ENCODE results near the gene SEMA4A.
"Not testable (repeated sequence)": the region's sequence is repeated elsewhere in the genome, so short reads cannot be mapped to it uniquely, and the experiment has no call there.

SEMA4A gene

DNA sequence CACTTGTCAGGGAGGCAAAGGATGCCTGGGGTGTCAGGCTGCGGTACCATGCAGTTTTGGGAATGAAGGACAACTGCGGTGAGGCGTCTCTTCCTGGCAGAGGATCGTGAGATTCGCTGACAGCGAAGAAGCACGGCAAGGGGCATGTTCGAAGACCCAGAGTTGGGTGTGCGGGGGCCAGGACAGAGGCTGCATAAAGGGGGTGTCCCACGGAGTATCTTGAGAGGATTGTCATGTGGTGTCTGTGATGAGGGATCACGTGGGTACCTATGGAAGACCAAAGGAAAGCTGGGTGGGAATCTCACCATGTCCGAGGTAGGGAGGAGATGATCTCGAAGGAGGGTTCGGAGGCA lies 40.9 kb downstream of the SEMA4A start:
- peak; percentile 52 for DNase-seq (ENCODE audit: low read depth)

DNA sequence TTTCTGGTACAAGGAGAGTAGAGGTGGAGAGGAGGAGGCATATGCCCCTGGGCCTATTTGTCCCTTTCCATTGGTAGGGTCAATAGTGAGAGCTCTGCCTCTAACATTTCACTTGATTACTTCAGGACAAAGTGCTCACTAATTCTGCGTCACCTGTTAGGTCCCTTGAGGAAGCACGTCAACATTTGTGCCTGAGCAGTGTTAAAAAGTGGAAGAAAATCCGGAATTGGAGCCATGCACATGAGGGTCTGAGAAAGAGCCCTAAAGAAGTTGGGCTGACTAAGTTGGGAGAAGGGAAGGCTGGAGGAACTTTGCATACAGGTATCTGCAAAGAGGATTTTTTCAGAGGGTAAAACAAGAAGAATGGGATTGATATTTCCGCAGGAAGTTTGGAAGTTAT lies 42.5 kb downstream of the SEMA4A start:
- no peak for DNase-seq (ENCODE audit: low read depth)

DNA sequence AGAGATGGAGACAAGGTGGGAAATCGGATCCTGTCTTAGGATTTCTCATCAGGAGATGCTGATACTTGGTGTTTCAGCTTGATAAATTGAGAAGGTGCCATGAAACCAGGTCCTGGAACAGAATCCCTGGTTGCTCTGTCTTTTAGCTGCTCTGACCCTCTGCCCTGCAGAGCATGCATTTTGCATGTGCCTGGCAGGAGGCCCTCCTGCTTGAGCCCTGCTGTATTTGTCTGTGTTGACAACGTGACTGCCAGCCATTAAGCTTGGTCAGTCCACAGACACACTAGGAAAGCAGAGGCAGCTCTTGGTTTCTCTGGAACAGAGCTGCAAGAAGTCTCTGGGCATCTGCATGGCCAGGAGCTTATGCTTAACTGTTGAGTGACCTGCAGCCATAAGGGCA lies 43.1 kb downstream of the SEMA4A start:
- DNase-seq (ENCODE audit: low read depth), result no peak

DNA sequence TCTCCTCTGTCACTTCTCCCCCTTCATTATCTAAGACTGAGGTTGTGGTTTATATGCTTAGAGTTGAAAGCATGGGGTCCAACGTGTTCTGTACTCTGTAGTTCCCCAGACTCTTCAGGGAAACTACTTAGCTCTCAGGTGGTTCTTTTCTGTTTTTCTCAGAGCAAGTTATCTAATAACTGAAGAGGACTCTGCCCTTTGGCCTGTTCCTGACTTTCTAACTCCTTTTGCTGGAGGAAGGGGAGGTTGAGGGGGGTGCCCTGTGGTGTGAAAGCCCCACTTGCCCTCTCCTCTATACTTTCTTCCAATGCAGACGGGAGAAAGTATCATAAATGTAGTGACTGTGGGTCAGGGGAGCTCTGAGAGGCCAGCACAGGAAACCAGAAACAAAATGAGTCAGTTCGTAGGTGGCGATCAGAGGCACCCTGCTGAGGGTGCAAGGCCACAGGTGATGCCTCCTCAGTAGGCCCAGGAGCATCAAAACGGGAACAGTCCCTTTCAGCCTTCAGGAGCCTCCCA lies 45.5 kb downstream of the SEMA4A start:
- no peak for DNase-seq (ENCODE audit: low read depth)

DNA sequence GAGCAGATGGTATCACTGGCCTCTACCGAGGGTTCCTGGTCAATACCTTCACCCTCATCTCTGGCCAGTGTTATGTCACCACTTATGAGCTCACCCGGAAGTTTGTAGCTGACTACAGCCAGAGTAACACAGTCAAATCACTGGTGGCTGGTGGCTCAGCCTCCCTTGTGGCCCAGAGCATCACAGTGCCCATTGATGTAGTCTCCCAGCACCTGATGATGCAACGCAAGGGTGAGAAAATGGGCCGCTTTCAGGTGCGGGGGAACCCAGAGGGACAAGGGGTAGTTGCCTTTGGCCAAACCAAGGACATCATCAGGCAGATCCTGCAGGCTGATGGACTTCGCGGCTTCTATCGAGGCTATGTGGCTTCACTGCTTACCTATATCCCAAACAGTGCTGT lies 46.7 kb downstream of the SEMA4A start:
- no peak for DNase-seq (ENCODE audit: low read depth)

DNA sequence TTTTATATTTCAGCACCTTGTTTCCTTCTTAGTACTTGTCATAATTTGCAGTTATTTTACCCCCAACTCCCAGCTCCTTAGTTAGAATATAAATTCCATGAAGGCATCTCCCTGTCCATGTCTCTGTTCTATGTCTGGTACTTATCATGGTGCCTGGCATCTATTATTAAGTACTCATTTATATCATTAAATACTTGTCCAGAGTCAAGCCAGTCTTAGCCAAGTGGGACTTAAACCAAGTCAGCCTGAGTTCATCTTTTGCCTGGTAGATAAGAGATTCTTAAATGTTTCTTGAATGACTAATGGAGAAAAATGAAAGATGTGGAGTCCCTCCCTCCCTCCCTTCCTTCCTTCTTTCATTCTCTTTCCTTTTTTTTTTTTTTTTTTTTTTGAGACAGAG lies 49.9 kb downstream of the SEMA4A start:
- DNase-seq (ENCODE audit: low read depth), result peak; percentile 72

DNA sequence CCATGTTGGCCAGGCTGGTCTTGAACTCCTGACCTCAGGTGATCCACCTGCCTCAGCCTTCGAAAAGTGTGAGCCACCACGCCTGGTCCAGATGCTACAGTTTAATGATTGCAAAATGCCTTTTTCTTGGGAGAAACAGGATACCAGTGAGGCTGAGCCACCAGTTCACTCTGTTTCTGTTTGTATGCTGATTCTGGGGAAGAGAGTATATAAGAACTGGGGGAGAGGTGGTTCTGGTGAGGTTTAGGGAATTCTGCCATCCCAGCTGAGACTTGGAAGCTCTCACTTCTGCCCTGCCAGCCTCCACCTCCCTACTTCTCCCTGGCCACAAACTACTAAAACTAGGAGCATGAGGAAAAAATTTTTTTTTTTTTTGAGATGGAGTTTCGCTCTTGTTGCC lies 51.3 kb downstream of the SEMA4A start:
- DNase-seq (ENCODE audit: low read depth), result no peak

DNA sequence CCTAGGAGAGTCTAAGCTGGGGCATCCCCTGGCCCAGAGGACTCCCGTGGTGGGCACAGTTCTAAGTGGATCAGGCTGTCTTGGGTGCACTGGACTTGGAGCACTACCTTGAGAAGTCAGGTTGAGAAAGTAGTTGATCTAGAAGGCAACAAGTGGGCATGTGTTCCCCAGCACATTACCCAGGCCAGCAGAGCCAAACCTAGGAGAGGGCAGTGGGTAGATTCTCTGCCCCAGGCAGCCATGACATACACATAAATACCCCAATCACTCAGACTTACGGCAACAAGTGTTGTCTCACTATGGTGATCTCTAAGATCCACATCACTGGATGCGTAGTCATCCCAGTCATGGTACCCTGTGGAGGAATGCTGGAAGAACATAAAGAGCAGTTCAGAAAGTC lies 57.9 kb downstream of the SEMA4A start:
- DNase-seq (ENCODE audit: low read depth), result peak; percentile 29

DNA sequence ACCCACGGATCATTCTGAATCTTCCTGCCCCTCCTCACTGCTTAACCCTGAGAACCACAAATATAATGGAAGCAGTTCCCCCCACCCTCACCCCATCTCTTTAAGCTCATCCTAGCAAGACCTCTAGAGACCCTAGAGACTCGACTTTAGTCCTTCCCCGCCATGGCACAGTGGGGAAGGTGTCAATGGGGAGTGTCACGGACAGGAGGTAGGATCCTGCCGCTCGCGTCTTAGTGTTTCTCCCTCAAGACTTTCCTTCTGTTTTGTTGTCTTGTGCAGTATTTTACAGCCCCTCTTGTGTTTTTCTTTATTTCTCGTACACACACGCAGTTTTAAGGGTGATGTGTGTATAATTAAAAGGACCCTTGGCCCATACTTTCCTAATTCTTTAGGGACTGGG lies 58.7 kb downstream of the SEMA4A start:
- DNase-seq (ENCODE audit: low read depth), result no peak

DNA sequence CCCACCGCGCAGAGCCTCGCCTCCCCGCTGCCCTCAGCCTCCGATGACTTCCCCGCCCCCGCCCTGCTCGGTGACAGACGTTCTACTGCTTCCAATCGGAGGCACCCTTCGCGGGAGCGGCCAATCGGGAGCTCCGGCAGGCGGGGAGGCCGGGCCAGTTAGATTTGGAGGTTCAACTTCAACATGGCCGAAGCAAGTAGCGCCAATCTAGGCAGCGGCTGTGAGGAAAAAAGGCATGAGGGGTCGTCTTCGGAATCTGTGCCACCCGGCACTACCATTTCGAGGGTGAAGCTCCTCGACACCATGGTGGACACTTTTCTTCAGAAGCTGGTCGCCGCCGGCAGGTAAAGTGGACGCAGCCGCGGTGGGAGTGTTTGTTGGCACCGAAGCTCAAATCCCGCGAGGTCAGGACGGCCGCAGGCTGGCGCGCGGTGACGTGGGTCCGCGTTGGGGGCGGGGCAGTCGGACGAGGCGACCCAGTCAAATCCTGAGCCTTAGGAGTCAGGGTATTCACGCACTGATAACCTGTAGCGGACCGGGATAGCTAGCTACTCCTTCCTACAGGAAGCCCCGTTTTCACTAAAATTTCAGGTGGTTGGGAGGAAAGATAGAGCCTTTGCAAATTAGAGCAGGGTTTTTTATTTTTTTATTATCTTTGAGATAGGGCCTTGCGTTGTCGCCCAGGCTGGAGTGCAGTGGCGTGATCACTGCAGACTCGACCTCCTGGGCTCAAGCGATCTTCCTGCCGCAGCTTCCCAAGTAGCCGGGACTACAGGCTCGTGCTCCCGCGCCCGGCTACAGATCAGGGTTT lies 59.7 kb downstream of the SEMA4A start, which contains the start of gene PMF1:
TSS of gene PMF1 (plus strand) at position 175 of the 811 bp plus-strand sequence. CDS start at position 184, 9 bp downstream.
- DNase-seq (ENCODE audit: low read depth), result peak; percentile 98

DNA sequence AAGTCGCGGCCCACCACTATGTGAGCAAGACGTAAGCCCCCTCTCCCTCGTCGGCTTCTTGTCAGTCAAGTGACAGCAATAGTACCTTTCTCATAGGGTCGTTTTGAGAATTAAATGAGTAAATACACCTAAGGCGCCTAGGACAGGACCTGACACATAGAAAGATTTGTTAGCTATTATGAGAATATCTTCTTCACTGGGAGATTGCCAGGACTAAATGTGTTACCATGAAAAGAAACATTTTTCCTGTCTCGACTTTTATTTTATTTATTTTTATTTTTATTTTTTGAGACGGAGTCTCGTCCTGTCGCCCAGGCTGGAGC lies 60.2 kb downstream of the SEMA4A start:
- no peak for DNase-seq (ENCODE audit: low read depth)

DNA sequence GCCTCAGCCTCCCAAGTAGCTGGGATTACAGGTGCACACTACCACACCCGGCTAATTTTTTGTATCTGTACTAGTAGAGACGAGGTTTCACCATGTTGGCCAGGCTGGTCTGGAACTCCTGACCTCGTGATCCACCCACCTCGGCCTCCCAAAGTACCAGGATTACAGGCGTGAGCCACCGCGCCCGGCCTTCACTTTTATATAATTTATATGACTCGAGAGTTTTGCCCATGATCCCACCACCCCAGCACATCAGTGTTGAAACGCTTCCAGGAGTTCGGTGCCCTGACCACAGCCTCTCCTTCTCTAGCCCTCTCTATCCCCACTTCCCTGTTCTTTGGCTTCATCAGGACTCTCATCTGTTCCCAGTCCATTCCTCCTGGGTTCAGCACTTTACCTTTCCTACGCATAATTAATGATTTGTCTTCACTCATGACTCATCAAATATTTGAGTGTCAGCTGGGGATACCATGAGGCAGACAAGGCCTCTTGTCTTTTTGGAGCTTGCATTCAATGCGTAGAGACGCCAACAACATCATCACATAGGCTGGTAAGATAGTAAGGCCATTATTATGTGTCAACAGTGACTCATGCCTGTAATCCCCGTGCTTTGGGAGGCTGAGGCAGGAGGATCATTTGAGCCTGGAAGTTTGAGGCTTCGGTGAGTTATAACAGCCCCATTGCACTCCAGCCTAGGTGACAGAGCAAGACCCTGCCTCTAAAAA lies 60.8 kb downstream of the SEMA4A start:
- DNase-seq (ENCODE audit: low read depth), result peak; percentile 77

DNA sequence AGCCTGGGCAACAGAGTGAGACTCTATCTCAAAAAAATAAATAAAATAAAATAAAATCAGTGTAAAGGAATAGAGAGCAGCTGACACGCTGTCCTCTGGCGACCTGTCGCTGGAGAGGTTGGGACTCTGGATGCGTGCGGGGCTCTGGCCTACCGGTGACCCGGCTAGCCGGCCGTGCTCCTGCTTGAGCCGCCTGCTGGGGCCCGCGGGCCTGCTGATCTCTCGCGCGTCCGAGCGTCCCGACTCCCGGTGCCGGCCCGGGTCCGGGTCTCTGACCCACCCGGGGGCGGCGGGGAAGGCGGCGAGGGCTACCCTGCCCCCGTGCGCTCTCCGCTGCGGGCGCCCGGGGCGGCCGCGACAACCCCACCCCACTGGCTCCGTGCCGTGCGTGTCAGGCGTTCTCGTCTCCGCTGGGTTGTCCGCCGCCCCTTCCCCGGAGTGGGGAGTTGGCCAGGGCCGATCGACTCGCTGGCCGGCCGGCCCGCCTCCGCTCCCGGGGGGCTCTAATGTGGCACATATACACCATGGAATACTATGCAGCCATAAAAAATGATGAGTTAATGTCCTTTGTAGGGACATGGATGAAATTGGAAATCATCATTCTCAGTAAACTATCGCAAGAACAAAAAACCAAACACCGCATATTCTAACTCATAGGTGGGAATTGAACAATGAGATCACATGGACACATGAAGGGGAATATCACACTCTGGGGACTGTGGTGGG lies 63.1 kb downstream of the SEMA4A start:
- DNase-seq (ENCODE audit: low read depth), result not testable (repeated sequence)

DNA sequence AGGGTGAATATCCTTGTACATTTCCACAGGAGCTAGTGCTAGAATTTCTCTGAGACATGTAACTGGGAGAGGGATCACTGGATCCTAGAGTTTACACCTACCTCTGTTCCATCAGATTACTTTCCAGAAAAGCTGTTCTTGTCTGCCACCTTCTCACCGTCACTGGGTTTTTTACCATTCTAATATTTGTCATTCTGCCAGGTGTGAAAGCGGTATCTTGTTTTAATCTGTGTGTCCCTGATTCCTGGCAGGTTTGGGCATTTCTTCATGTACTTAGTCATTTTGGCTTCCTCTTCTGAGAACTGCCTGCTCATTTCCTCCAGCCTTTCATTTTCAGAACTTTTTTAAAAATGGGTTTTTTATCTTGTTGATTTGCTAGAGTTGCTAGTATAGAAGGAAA lies 64.5 kb downstream of the SEMA4A start:
- peak; percentile 46 for DNase-seq (ENCODE audit: low read depth)

DNA sequence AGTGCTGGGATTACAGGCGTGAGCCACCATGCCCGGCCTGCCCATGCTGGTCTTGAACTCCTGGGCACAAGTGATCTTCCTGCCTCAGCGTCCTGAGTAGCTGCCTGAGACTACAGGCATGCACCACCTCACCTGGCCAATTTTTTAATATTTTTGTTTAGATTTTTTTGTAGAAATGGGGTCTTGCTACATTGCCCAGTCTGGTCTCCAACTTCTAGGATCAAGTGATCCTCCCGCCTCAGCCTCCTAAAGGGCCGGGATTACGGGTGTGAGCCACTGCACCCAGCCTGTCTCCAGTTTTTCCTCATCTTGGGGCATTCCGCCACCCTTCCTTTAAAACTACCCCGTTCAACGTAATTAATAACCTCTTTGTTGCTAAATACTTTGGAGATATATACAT lies 66.8 kb downstream of the SEMA4A start:
- DNase-seq (ENCODE audit: low read depth), result no peak

DNA sequence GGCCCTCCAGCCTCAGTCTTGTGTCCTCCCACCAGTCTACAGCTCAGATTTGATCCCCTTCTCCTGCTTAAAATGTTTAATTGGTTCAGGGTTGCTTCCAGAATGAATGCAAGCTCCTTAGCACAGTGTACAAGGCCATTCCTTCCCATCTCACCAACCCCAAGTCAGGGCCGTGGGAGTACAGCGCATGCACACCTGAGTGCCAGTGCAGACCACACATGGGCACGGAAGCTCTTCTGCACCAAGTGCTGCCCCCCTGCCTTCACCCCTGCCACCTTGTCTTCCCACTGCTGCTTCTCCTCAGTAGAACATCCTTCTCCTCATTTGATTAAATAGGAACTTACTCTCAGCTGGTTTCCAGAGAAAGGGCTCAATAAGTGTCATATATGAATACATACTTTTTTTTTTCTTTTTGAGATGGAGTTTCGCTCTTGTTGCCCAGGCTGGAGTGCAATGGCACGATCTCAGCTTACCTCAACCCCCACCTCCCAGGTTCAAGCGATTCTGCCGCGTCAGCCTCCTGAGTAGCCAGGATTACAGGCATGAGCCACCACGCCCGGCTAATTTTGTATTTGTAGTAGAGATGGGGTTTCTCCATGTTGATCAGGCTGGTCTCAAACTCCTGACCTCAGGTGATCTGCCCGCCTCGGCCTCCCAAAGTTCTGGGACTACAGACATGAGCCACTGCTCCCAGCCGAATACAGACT lies 68.8 kb downstream of the SEMA4A start:
- no peak for DNase-seq (ENCODE audit: low read depth)

DNA sequence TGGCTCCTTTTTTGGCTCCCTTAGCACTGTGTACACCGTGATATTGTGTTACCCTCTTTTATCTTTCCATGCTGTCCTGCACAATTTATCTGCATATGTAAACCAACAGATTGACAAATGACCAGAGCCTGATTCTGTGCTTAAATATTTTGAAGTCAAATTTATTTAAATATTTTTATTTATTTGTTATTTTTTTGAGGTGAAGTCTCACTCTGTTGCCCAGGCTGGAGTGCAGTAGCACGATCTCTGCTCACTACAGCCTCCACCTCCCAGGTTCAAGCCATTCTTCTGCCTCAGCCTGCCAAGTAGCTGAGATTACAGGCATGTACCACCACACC lies 72.3 kb downstream of the SEMA4A start:
- no peak for DNase-seq (ENCODE audit: low read depth)

DNA sequence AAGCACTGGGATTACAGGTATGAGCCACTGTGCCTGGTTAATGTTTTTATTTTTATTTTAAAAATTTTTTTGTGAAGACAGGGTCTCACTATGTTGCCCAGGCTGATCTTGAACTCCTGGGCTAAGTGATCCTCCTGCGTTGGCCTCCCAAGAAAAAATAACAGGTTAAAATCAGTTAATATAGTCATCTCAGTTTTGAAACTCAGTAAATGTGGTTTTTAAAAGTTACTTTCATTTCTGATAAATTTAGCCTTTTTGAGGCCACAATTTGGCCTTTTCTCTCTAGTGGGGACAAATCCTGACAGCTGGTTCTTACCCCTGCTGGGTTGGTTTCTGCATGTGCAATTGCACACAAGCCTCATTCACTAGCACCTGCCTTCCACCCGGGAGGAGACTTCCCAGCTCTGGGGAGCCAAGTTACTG lies 72.7 kb downstream of the SEMA4A start:
- no peak for DNase-seq (ENCODE audit: low read depth)

DNA sequence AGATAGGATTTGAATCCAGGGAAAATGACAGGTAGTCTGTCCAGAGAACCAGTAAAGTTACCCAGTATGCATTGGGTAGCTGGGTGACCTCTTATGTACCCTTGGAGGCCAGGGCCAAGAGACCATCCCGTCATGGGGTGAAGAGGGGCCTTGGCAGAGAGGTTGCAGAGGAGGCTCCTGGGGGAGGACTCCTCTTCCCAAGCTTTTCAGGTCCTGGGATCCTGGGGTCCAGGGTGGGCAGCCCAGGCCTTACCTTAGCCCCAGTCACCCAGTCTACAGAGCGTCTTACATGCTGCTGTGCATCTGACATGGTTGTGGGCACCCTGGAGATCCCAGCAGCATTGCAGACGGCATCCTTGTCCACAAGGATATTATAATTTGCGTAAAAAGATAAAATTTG lies 73.4 kb downstream of the SEMA4A start:
- no peak for DNase-seq (ENCODE audit: low read depth)

Measured in ELR (cell line).